Ovary (tissue), 3 donors: Measurements from ENCODE around the gene OR2L3.

Experiments
- CTCF ChIP-seq, 3 donors: fragments of 450-650 bp in 2 of 3; fragments of 200-600 bp in 1 of 3; IDR thresholded peaks; one replicate each; pipeline versions ENCODE4 v1.5.1 to v1.8.0; 2016 to 2022; ENCODE audit warnings: antibody characterized with exemption in 3 of 3, mild to moderate bottlenecking in 1 of 3
- EP300 ChIP-seq: sonication (generic); formaldehyde crosslinking; IDR thresholded peaks from one replicate; pipeline ENCODE4 v1.6.1; 2017; ENCODE audit warnings: antibody characterized with exemption
- POLR2A ChIP-seq: fragments of 450-650 bp; IDR thresholded peaks from one replicate; pipeline ENCODE4 v1.6.1; 2017; ENCODE audit warnings: antibody characterized with exemption, mild to moderate bottlenecking, moderate library complexity
- donor health status: DM: no; HTN: no; CAD: no.

- TF ChIP-seq CTCF (IDR thresholded peaks at IDR 0.05) (no peak), POLR2A (no peak), EP300 (no peak)
These were observed 8.6 kb downstream of the OR2L3 start for GRCh38 chr1:248055261-248055660.
